GM21360 (cell line): ENCODE measurements around the gene LPIN1.

Experiments used
- ATAC-seq: cut with Tn5 transposase; IDR thresholded peaks from one replicate; pipeline ENCODE4 v1.9.1; 2021; ENCODE audit warnings: mild to moderate bottlenecking, moderate library complexity; ENCODE audit not compliant: unreplicated experiment

The LPIN1 gene, protein sequence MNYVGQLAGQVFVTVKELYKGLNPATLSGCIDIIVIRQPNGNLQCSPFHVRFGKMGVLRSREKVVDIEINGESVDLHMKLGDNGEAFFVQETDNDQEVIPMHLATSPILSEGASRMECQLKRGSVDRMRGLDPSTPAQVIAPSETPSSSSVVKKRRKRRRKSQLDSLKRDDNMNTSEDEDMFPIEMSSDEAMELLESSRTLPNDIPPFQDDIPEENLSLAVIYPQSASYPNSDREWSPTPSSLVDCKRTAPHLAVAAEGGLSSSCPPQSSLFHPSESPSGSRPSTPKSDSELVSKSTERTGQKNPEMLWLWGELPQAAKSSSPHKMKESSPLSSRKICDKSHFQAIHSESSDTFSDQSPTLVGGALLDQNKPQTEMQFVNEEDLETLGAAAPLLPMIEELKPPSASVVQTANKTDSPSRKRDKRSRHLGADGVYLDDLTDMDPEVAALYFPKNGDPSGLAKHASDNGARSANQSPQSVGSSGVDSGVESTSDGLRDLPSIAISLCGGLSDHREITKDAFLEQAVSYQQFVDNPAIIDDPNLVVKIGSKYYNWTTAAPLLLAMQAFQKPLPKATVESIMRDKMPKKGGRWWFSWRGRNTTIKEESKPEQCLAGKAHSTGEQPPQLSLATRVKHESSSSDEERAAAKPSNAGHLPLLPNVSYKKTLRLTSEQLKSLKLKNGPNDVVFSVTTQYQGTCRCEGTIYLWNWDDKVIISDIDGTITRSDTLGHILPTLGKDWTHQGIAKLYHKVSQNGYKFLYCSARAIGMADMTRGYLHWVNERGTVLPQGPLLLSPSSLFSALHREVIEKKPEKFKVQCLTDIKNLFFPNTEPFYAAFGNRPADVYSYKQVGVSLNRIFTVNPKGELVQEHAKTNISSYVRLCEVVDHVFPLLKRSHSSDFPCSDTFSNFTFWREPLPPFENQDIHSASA

DNA sequence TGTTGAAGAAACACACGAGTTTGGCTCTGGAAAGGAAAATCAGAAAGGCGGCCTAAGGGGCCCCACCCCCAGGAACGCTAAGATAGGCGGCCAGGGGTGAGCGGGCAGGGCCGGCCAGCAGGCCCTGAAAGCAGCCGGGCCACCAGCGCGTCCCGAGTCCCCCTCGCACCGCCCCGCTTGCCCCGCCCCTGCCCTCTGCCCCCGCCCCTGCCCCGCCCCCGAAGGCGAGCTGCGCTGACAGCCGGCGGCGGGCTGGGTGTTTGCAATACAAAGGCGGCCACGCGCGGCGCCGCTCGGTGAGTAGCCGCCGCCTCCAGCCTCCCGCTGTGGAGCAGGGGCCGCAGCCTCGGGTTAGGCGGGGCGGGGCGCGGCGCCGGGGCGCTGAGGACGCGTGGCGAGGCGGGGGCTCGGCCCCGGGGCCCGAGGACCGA, at the start of gene LPIN1:
Gene LPIN1, plus strand, starts transcription at position 257 of the 431 bp plus-strand sequence. CDS start 18,910 bp downstream, outside the sequence.
- peak; percentile 38 for ATAC-seq

DNA sequence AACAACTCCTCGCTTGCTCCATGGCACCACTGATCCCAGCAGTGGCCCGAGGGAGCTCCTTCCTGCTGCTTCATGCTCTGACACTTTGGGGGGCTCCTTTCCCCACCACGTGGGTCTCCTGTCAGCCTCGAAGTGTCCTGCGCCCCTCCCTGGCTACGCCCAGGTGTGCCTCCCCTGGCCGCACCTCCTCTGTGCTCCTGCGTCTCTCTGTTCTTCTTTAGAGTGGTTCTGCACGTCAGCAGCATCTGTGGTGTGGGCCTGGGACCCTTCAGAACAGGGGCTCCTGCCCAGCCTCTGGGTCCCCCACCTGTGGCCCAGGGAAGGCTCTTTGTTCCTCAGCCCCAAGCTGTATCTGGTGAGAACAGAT, 49.7 kb upstream of the LPIN1 start:
- ATAC-seq: no peak

DNA sequence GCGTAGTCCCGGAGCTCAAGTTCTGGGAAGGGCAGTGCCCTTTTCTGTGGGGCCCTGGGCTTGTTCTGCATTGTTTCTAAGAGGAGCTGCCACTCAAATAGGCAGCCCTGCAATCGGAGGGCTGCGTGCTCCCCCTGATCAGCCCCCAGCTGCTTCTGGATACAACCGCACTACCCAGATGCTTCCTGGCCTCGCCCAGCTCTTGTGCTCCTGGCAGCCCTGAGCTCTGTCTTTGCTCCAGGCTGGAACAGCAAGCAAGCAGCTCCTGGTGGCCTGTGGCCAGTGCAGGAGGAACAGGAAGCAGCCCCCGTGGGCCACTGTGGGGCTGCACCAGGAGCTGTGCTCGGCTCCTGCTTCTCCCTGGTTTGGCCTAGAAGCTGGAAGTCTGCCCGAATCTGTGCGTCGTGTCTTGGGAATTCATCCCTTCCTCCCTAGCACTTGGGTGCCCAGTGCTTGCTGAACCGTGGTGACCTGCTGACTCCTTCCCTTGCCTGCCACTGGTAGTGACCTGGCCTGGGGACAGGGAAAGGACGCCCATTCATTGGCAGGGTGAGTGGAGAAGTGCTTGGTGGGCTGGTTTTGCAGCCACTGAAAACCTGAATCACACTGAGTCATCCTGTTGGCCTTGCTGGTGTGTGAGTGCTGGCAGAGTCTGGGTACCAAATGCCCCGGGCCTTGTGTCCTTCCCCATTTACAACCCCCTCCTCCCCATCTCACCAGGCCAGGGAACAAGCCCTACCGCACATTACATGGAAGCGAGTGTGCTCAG, 49.1 kb upstream of the LPIN1 start:
- ATAC-seq: no peak

- ATAC-seq: no peak
Observed at GRCh38 chr2:11698009-11698922, 48.2 kb upstream of the LPIN1 start.

DNA sequence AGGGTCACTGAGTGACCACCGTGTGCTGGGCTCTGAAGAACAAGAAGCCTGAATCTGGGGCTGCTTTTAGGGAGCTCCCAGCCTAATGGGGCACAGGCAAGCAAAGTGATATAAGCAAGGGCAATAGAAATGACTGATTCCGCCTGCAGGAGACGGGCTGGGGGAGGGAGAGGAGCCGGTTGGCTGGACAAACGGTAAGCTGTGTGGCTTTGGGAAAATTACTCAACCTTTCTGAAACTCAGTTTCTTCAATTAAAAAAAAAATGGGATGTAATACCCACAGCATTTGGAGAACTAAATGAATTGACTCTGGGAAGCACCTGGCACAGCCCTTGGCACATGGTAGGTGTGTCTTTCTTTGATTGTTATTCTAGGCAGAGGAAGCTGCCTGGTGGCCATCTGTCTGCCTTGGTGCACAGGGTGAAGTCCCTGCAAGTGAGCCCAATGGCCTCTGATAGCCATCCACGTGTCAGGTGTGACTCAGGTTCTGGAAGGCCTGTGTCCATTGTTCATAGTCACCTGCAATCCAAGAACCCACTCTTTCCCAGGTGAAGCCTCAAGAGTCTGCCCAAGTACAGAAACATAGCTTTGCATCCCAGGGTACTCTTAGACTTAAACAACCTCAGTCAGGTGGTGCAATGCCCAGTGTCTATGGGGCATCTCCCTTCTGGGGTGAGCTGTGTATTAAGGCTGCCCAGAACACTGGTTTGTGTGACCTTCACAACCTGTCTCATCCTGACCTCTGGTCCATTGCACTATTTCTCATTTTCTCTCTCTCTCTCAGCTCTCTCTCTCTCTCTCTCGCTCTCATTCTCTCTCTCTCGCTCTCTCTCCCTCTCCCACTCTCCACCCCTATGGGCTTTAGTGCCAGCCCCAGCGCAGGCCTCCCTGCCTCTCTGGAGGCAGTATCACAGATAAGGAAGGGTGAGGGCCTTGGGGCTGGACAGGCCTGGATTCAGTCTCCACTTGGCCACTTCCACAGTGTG, 46.5 kb upstream of the LPIN1 start:
- ATAC-seq: no peak

DNA sequence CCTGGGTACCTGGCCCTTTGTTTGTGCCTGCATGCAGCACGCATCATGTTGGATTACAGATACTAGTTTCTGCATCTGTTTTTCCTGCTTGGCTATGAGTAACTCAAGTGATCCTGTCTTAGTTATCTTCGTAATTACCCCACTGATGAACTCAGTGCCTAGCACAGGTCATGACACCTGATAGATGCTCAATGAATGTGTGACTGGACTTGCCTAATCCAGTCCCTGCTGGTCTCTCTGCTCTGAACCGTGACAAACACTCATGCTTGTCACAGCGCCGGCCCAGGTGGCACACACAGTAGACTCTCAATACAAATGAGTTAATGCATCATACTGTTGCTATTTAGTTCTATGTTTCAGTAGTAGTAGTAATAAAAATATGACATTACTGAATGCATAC, 45.2 kb upstream of the LPIN1 start:
- no peak for ATAC-seq

DNA sequence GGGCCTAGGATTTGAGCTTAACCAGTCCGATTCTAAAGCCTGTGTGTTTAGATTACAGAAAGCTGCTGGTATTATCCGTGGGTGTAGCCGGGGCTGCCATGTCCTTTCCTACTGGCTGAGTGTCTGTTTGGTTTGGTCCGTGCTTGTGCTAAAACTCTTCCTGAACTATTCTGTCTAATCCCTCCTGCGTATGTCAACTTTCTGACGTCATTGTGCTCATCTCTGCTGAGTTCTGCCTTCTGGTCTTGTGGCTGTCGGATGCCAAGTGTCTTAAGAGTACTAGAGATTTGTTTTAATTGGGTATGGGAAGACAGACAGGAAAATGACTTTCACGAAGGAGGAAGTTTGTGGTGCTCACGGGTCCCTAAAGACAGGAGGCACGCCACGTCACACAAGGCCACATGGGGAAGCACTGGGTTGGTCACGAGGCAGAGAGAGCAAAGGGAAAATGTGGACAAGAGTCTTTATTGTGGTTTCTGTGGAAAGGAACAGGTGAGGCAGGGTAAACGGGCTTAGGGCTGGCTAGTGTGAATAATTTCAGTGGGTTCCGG, 44.6 kb upstream of the LPIN1 start:
- no peak for ATAC-seq

DNA sequence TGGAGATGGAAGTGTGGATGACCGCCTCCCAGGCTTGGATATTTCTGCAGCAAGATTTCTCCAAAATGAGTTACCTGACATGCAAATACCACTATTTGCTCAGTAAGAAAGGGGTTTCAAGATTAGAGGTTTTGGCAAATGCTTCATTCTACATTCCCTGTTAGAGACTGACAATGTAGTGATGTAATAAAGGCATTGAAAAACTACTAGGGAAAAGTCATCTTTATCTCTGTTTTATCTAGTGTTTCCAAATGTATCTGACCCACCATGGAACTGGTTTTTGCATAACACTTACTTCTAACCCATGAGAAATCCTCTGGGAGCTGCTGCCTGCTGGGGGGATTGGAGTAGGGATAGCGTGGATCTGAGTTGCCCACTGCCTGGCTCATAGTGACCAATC, 43.5 kb upstream of the LPIN1 start:
- no peak for ATAC-seq

DNA sequence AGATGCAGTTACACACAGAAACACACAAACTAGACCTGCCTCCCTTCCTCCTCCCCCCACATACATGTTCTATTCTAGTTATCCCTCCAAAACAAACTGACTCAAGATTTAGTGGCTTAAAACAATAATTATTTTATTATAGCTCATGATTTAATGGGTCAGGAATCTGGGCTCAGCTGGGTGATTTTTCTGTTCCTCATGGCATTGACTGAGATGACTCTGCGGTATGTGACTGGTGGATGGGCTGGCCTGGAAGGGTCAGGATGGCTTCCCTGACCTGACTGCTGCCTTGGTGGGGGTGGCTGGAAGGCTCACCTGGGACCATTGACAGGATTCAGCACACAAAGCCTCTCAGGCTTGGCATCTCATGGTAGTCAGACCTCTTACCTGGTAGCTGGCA, 42.7 kb upstream of the LPIN1 start:
- ATAC-seq: no peak

- no peak for ATAC-seq
Observed at GRCh38 chr2:11705063-11705462, 41.4 kb upstream of the LPIN1 start.

DNA sequence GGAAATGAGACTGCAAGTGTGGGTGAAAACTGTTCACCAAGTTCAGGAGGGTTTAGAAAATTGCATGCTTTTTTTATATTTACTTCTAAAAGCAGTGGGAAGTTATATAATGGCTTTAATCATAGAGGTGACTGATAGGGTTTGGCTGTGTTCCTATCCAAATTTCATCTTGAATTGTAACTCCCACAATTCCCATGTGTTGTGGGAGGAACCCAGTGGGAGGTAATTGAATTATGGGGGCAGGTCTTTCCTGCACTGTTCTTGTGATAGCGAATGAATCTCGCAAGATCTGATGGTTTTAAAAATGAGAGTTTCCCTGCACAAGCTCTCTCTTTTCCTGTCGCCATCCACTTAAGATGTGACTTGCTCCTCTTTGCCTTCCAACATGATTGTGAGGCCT, 40.7 kb upstream of the LPIN1 start:
- ATAC-seq: no peak

DNA sequence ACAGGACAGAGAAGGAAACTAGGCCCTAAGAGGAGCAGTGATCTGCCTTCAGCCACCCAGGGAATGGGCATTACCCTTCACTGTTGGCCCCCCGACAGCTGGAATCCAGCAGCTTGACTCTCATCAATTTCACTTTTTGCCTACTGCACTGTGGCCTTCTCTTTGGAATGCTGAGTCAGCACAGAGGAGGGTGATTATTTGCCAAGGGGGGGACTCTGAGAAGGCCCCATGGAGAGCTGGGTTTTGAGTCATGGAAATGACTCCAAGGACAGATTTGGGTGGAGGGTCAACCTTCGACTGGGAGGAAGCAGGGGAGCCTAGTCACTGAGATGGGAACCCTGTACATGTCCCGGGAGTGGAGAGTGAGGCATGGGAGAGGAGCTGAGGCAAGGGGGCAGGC, 38.3 kb upstream of the LPIN1 start:
- ATAC-seq: no peak

DNA sequence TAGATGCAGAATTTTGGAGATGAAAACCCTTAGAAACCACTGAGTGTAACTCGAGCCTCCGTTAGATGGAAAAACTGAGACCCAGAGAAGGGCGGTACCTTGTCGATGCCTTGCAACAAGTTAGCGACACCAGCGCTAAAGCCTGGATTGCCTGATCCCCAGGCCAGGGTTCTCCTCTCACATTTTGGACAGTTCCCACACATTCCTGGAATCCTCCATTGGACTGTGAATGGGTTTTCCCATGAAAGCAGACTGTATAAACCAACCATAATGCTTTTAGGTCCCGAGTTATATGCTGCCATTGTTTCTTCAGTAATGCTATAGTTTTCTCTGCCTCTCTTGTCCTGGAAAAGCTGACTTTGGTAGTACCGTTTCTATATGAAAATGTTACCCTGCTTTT, 37.1 kb upstream of the LPIN1 start:
- ATAC-seq: no peak

DNA sequence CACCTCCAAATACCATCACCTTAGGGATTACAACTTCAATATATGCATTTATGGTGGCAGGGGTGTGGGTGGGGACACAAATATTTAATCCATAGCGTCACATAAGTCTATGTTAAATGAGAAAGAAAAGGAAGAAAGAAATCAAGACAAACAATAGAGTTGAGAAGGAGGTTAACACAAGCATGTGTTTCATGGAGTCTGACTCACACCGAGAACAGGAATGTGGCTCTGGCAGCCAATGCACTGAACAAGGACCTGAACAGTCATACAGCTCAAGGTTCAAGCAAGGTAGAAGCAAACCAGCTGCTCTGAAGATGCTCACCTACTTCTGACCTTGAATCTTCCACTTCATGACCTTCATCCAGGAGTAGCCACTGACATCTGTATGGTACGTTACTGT, 36.2 kb upstream of the LPIN1 start:
- ATAC-seq: no peak

- no peak for ATAC-seq
Observed at GRCh38 chr2:11710632-11711353, 35.6 kb upstream of the LPIN1 start.

DNA sequence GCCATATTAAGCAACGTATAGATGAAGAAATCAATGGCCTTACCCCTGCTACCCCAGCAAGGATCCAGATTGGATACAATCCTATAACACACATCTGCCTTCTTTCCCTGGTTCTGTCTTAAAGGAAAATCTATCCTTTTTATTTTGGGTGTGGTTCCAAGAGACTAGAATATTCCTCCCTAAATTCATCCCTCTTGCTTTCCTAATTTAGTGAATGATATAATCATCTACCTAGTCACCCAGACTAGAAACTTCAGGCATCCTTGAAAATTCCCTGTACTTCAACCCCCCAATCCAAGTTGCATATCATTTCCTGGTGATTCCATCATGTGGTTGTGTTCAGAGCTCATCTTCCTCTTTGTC, 35.1 kb upstream of the LPIN1 start:
- ATAC-seq: no peak

- no peak for ATAC-seq
Observed at GRCh38 chr2:11711751-11712150, 34.7 kb upstream of the LPIN1 start.

DNA sequence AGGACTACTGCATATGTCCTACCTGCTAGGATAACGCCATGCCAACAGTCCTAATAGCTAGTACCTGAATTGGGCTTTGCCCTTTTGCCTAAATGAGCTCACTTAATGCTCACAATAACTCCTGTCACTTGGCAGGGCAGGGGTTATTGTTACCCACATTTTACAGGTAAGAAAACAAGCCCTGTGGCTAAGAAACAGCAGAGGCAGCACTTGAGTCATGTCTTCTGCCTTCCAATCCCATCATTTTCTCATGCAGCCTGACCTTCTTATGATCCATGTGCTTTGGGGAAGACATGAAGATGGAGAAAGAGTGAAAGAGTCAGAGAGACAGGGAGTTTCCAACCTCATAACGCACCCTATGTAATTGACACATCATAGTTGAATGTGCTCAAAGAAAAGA, 33.6 kb upstream of the LPIN1 start:
- no peak for ATAC-seq
